A549 treated with ZK216348 at 1 μM for 4 hours (cell line): ENCODE measurements around the gene IRF3. TPM values are rescaled to one million over a fixed set of nuclear protein-coding genes. Genes with fewer than 3 reads are reported as not detected.

Source experiments
- total RNA-seq: library from RNA; stranded (reverse); fragments of 200-300 nt; extraction: Qiagen RNA extraction; gene quantifications from 5 replicates; pipeline ENCODE4 v1.2.3, GENCODE V29; 2022; ENCODE audit warnings: low read depth

Gene IRF3
- 69.2 to 108 TPM (median 102 TPM) in 5 replicates for total RNA-seq

GRCh38 chr19:49665351-49666119 lies at the start of gene IRF3, which contains the start of gene BCL2L12:
IRF3 (minus strand) TSS chr19:49665857; CDS start chr19:49664838, 1,019 bp downstream.
BCL2L12 (plus strand) TSS chr19:49665933; CDS start chr19:49666693, 760 bp downstream.

GRCh38 chr19:49690656-49691242 lies 25.1 kb upstream of the IRF3 start, which contains the start of gene CPT1C:
CPT1C (plus strand) TSS chr19:49691116; CDS start chr19:49692253, 1,137 bp downstream.

GRCh38 chr19:49689133-49690078 lies 23.7 kb upstream of the IRF3 start, which contains the start of gene ADM5:
ADM5 (plus strand) TSS chr19:49689594; CDS start chr19:49689838, 244 bp downstream.

GRCh38 chr19:49677231-49677900 lies 11.7 kb upstream of the IRF3 start, which contains the start of gene PRMT1:
PRMT1 (plus strand) TSS chr19:49677271; CDS start chr19:49677281, 10 bp downstream.

GRCh38 chr19:49641688-49642491 lies 23.8 kb downstream of the IRF3 start, which contains the start of gene SCAF1:
SCAF1 (plus strand) TSS chr19:49642209; CDS start chr19:49645027, 2,818 bp downstream.

GRCh38 chr19:49640113-49640898 lies 25.4 kb downstream of the IRF3 start, which contains the start of gene RRAS:
RRAS (minus strand) TSS chr19:49640143; CDS start chr19:49640098, 45 bp downstream.

Other genes starting within 250 kb of the IRF3 start
- not detected in 5 replicates for gene PTH2, start 242.4 kb downstream of the IRF3 start, total RNA-seq
- gene GFY, start 240.5 kb downstream of the IRF3 start, total RNA-seq, result 0.14 to 0.39 TPM (median 0.20 TPM) in 3 of 5 replicates, not detected in the others
- gene SLC17A7, start 224.3 kb downstream of the IRF3 start, total RNA-seq, result 0.24 to 0.81 TPM (median 0.51 TPM) in 5 replicates
- 92.5 to 93.8 TPM (median 93.2 TPM) in 5 replicates for gene PIH1D1, start 214.0 kb downstream of the IRF3 start, total RNA-seq
- 12.1 to 27.7 TPM (median 25.8 TPM) in 5 replicates for gene ALDH16A1, start 212.6 kb downstream of the IRF3 start, total RNA-seq
- gene FLT3LG, start 191.6 kb downstream of the IRF3 start, total RNA-seq, result 0.70 to 1.6 TPM (median 1.1 TPM) in 5 replicates
- 3,231 to 4,145 TPM (median 3,896 TPM) in 5 replicates for gene RPL13A, start 178.2 kb downstream of the IRF3 start, total RNA-seq
- 3,660 to 4,645 TPM (median 3,818 TPM) in 5 replicates for gene RPS11, start 169.4 kb downstream of the IRF3 start, total RNA-seq
- gene FCGRT, start 153.2 kb downstream of the IRF3 start, total RNA-seq, result 21.1 to 29.8 TPM (median 28.8 TPM) in 5 replicates
- gene RCN3, start 137.9 kb downstream of the IRF3 start, total RNA-seq, result 2.0 to 2.8 TPM (median 2.7 TPM) in 5 replicates
- 69.9 to 115 TPM (median 107 TPM) in 5 replicates for gene NOSIP, start 85.3 kb downstream of the IRF3 start, total RNA-seq
- gene PRRG2, start 84.5 kb downstream of the IRF3 start, total RNA-seq, result 0.39 to 1.1 TPM (median 0.94 TPM) in 5 replicates
- 20.1 to 39.3 TPM (median 34.5 TPM) in 5 replicates for gene PRR12, start 74.7 kb downstream of the IRF3 start, total RNA-seq
- 70.1 to 151 TPM (median 135 TPM) in 5 replicates for gene RRAS, start 25.7 kb downstream of the IRF3 start, total RNA-seq
- gene SCAF1, start 23.6 kb downstream of the IRF3 start, total RNA-seq, result 32.3 to 79.6 TPM (median 75.1 TPM) in 5 replicates
- gene BCL2L12, start 76 bp upstream of the IRF3 start, total RNA-seq, result 49.1 to 71.5 TPM (median 65.4 TPM) in 5 replicates
- gene PRMT1, start 11.4 kb upstream of the IRF3 start, total RNA-seq, result 329 to 426 TPM (median 425 TPM) in 5 replicates
- 2.7 to 6.9 TPM (median 5.7 TPM) in 5 replicates for gene ADM5, start 23.7 kb upstream of the IRF3 start, total RNA-seq
- gene CPT1C, start 25.3 kb upstream of the IRF3 start, total RNA-seq, result 11.4 to 14.4 TPM (median 13.4 TPM) in 5 replicates
- not detected in 5 replicates for gene TSKS, start 97.4 kb upstream of the IRF3 start, total RNA-seq
- 31.7 to 63.3 TPM (median 57.1 TPM) in 5 replicates for gene AP2A1, start 101.1 kb upstream of the IRF3 start, total RNA-seq
- 9.3 to 17.9 TPM (median 15.0 TPM) in 5 replicates for gene FUZ, start 147.4 kb upstream of the IRF3 start, total RNA-seq
- 39.7 to 74.7 TPM (median 67.0 TPM) in 5 replicates for gene MED25, start 152.4 kb upstream of the IRF3 start, total RNA-seq
- 98.8 to 160 TPM (median 149 TPM) in 5 replicates for gene PTOV1, start 185.3 kb upstream of the IRF3 start, total RNA-seq
- gene PNKP, start 201.7 kb upstream of the IRF3 start, total RNA-seq, result 30.8 to 60.9 TPM (median 51.4 TPM) in 5 replicates
- gene AKT1S1, start 211.5 kb upstream of the IRF3 start, total RNA-seq, result 64.4 to 121 TPM (median 114 TPM) in 5 replicates
- 16.6 to 25.0 TPM (median 22.9 TPM) in 5 replicates for gene TBC1D17, start 211.8 kb upstream of the IRF3 start, total RNA-seq
- gene IL4I1, start 231.0 kb upstream of the IRF3 start, total RNA-seq, result 0.19 to 0.88 TPM (median 0.64 TPM) in 5 replicates